ENCODE results near the gene FLNA.
"Not testable (repeated sequence)": the region's sequence is repeated elsewhere in the genome, so short reads cannot be mapped to it uniquely, and the experiment has no call there.

The FLNA gene

GRCh38 chrX:154351183-154352011 lies 23.0 kb downstream of the FLNA start:
- Histone ChIP-seq H3K27ac (peak overlapping the region in 13 of 21 experiments; percentile 7 to 76 (median 44)), H3K4me3 (no peak overlapping the region)

GRCh38 chrX:154350429-154351182 lies 23.8 kb downstream of the FLNA start:
- Histone ChIP-seq H3K27ac (peak overlapping the region in 10 of 21 experiments; percentile 21 to 76 (median 60)), H3K4me3 (no peak overlapping the region)

DNA sequence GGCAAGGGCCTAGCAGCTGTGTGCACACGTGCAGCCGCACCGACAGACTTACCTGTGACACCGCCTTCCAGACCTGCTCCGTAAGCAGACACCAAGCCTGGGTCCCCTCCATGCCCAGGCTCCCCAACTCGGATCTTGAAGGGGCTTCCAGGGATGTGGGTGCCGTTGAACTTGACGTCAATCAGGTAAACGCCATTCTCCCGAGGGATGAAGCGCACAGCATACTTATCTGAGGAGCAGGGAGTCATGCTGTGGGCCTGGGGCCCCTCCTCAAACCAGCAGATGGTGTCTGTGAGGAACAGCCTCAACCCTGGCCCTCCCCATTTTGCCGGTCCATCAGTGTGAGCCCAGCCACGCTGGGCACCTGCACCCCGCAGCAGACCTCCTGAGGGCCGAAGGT lies 24.5 kb downstream of the FLNA start:
- Histone ChIP-seq H3K27ac (peak overlapping the region in 2 of 21 experiments; percentile 62 to 75), H3K4me3 (no peak overlapping the region)

GRCh38 chrX:154349359-154349935 lies 25.0 kb downstream of the FLNA start:
- Histone ChIP-seq H3K4me3 (no peak overlapping the region), H3K27ac (peak overlapping the region in 2 of 21 experiments; percentile 14 to 62)

DNA sequence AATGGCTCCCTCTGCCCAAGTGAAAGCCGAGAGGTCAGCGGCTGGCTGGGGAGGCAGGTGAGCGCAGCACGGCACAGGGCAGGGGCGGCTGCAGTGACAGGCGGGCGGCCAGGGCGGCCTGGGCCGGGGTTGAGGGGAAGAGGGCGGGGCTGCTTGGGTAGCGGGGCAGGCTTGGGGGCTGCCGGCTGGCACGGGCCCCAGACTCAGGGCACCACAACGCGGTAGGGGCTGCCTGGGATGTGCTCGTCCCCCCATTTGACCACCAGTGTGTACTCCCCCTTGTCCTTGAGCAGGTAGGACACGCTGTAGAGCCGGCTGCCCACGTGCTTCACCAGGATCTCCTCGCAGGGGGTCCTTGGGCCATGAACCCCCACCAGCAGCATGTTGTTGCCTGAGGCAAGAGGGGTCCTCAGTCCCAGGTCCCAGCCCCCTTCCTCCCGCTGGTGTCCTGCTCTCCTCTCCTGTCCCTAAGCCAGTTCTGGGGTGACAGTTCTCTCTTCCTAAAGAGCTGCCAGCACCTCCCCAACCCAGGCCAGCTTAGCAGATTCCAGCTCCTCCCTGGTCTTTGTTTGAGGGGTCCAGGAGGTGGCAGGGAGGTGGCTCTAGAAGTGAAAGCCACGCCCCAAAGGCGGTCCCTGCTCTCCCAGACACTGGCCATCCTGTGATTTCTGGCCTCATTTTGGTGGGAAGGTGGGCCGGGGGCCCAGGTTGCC lies 25.6 kb downstream of the FLNA start:
- peak overlapping the region in 1 of 21 experiments; percentile 14 for H3K27ac ChIP-seq
- H3K4me3 ChIP-seq: no peak overlapping the region

DNA sequence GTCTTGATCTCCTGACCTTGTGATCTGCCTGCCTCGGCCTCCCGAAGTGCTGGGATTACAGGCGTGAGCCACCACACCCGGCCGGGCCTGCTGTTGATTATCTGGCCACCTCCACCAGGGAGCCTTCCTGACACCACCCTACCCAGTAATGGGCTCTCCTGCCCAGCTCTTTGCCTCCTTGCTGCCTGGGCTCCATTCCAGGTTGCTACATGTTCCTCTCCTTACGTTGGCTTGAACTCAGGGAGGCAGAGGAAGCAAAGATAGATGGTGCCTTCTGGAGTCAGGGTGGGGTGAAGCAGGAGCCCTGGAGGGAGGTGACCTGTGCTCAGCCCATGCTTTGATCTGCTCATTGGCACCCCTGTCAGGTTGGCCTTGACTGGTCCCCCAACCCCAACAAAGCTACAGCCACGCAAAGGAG lies 26.3 kb downstream of the FLNA start:
- peak overlapping the region in 1 of 21 experiments; percentile 42 for H3K27ac ChIP-seq

GRCh38 chrX:154343620-154344019 lies 30.8 kb downstream of the FLNA start:
- H3K27ac ChIP-seq, H3K4me3 ChIP-seq: not testable (repeated sequence)

More for the DNA sequence above, 26.3 kb downstream of the FLNA start:
- no peak overlapping the region for H3K4me3 ChIP-seq

GRCh38 chrX:154343063-154343462 lies 31.4 kb downstream of the FLNA start:
- not testable (repeated sequence) for H3K27ac ChIP-seq, H3K4me3 ChIP-seq

GRCh38 chrX:154341399-154342298 lies 32.8 kb downstream of the FLNA start:
- H3K4me3 ChIP-seq, H3K27ac ChIP-seq: not testable (repeated sequence)

- no peak overlapping the region for H3K4me3 ChIP-seq
- peak overlapping the region in 1 of 21 experiments; percentile 7 for H3K27ac ChIP-seq
Observed at GRCh38 chrX:154334496-154334895, 39.9 kb downstream of the FLNA start.

DNA sequence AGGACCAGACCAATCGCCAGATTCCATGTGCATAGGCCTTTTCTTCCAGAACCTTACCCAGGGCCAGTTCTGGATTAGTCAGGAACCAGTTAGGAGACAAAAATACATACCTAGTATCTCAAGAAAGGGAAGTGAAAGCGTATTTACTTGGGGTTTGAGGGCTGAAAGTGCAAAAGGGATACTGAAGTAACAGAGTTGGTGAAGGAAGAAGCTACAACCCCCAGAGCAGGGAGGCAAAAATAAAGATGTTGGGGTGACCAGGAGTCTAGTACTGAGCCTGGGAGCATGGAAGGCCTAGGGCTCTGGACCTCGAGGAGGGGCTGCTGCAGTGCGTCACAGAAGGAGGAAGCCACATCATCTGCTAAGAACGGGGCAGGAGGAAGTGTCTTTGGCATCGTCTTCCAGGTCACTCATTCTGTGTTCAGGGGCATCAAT lies 40.6 kb downstream of the FLNA start:
- Histone ChIP-seq H3K4me3 (no peak overlapping the region), H3K27ac (no peak overlapping the region)

DNA sequence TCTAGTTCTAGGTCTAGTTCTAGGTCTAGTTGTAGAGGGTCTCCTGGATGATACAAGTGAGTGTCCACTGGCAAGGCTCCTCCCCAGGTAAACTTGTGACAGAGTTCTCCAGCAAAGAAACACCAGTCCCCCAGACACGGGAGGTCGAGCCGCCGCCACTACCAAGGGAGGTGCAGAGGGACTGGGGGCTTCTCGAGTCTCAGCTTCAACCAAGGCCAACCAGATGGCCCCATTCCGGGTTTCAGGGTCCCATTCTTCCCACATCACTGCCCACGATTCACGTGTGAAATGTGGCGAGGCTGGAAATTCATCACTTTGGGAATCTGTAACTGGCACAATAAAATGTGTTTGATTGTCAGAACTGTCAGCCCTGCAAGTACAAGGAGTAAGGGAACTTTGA lies 41.3 kb downstream of the FLNA start:
- H3K27ac ChIP-seq: no peak overlapping the region
- no peak overlapping the region for H3K4me3 ChIP-seq

GRCh38 chrX:154332561-154332960 lies 41.9 kb downstream of the FLNA start:
- Histone ChIP-seq H3K27ac (no peak overlapping the region), H3K4me3 (no peak overlapping the region)

DNA sequence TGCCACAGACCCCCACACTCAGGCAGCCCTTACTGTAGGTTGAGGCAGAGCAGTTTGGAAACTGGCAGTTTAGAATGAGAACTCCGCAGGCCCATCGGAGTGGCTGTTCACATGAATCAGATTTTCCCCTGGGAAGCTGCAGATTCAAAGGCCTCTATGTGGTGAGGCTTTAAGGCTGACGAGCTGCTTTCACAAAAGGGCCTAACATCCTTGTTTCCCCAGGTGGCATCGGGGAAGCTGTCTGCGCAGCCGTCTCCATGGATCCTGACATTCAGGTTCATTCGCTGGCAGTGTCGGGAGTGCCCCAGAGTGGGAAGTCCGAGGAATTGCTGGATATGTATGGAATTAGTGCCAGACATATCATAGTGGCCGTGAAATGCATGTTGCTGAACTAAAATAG lies 45.1 kb downstream of the FLNA start:
- H3K27ac ChIP-seq: no peak overlapping the region
- H3K4me3 ChIP-seq: no peak overlapping the region

GRCh38 chrX:154328646-154329045 lies 45.8 kb downstream of the FLNA start:
- no peak overlapping the region for H3K27ac ChIP-seq
- H3K4me3 ChIP-seq: no peak overlapping the region

GRCh38 chrX:154327038-154327820 lies 47.2 kb downstream of the FLNA start:
- no peak overlapping the region for H3K4me3 ChIP-seq
- peak overlapping the region in 4 of 21 experiments; percentile 16 to 52 (median 28) for H3K27ac ChIP-seq

DNA sequence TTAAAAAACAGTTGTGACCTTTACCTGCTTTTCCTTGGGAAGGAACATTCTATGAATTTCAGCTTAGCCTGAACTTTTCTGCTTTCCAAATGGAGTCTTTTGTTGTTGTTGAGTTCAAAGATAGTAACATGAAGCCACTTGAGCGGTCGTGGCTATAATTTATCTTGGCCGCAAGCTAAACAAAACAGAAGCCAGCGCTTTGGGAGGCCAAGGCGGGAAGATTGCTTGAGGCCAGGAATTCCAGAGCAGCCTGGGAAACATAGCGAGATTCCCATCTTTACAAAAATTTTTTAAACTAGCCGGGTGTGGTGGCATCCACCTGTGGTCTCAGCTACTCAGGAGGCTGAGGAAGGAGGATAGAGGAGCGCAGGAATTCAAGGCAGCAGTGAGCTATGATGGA lies 48.9 kb downstream of the FLNA start:
- peak overlapping the region in 1 of 21 experiments; percentile 44 for H3K27ac ChIP-seq
- no peak overlapping the region for H3K4me3 ChIP-seq

GRCh38 chrX:154323537-154323936 lies 50.9 kb downstream of the FLNA start:
- H3K4me3 ChIP-seq: no peak overlapping the region
- no peak overlapping the region for H3K27ac ChIP-seq
